HG02840 (cell line): ENCODE results near the gene EFNA4.

Experiments
- ATAC-seq: cut with Tn5 transposase; IDR thresholded peaks from one replicate; pipeline ENCODE4 v1.9.1; 2021; ENCODE audit warnings: mild to moderate bottlenecking, moderate library complexity, moderate number of reproducible peaks; ENCODE audit not compliant: unreplicated experiment, low FRiP score

EFNA4 gene

GRCh38 chr1:155051342-155051776 lies 12.2 kb upstream of the EFNA4 start:
- ATAC-seq, result peak; percentile 21

GRCh38 chr1:155051777-155052398 lies 11.7 kb upstream of the EFNA4 start:
- ATAC-seq, result peak; percentile 9

- no peak for ATAC-seq
Measured at GRCh38 chr1:155052439-155053395, 10.8 kb upstream of the EFNA4 start.

- no peak for ATAC-seq
Measured at GRCh38 chr1:155053531-155054105, 9.9 kb upstream of the EFNA4 start.

- no peak for ATAC-seq
Measured at GRCh38 chr1:155057104-155057503, 6.4 kb upstream of the EFNA4 start.

- no peak for ATAC-seq
Measured at GRCh38 chr1:155057788-155058211, 5.7 kb upstream of the EFNA4 start.

GRCh38 chr1:155060736-155061135 lies 2.8 kb upstream of the EFNA4 start:
- ATAC-seq, result no peak

GRCh38 chr1:155061381-155062150 lies 2.0 kb upstream of the EFNA4 start:
- no peak for ATAC-seq

- no peak for ATAC-seq
Measured at GRCh38 chr1:155062151-155062686, 1.3 kb upstream of the EFNA4 start.

GRCh38 chr1:155062702-155063411 lies 683 bp upstream of the EFNA4 start:
- peak; percentile 9 for ATAC-seq

- no peak for ATAC-seq
Measured at GRCh38 chr1:155064111-155064831, 731 bp downstream of the EFNA4 start.

- ATAC-seq, result no peak
Measured at GRCh38 chr1:155064832-155065429, 1.4 kb downstream of the EFNA4 start.

- no peak for ATAC-seq
Measured at GRCh38 chr1:155066777-155067176, 3.2 kb downstream of the EFNA4 start.

GRCh38 chr1:155068599-155068998 lies 5.1 kb downstream of the EFNA4 start:
- no peak for ATAC-seq

- no peak for ATAC-seq
Measured at GRCh38 chr1:155069551-155070157, 6.1 kb downstream of the EFNA4 start.

GRCh38 chr1:155070158-155070621 lies 6.7 kb downstream of the EFNA4 start:
- ATAC-seq, result no peak

GRCh38 chr1:155070721-155071569 lies 7.4 kb downstream of the EFNA4 start:
- peak; percentile 56 for ATAC-seq
